ENCODE measurements around the gene OSBPL10. TPM values are rescaled to one million over a fixed set of nuclear protein-coding genes. Genes with fewer than 3 reads are reported as not detected.
"Not testable (repeated sequence)": the region's sequence is repeated elsewhere in the genome, so short reads cannot be mapped to it uniquely, and the experiment has no call there.

OSBPL10 gene
- total RNA-seq, 4 donors from 2014 or later: 30.0 to 49.7 (median 43.7) TPM

GRCh38 chr3:31875437-31875836 lies 105.6 kb downstream of the OSBPL10 start:
- H3K4me3 ChIP-seq: no peak overlapping the region
- TF ChIP-seq POLR2A (IDR thresholded peaks at IDR 0.05) (no peak), CTCF (IDR thresholded peaks at IDR 0.05) (no peak)
- H3K9me3 ChIP-seq: no peaks in the 10 kb centered on the region
- H3K27ac ChIP-seq: no peak overlapping the region
- H3K4me1 ChIP-seq: peaks cover 0 to 7% of the 10 kb centered on the region in 2 donors
- DNase-seq: no peak
- intact Hi-C loops (cut with DNase I; ENCODE audit: low total_unique reads): no loop called here
- no peaks in the 10 kb centered on the region for H3K27me3 ChIP-seq
- H3K36me3 ChIP-seq: no peaks in the 10 kb centered on the region

GRCh38 chr3:31873254-31873820 lies 107.7 kb downstream of the OSBPL10 start:
- TF ChIP-seq CTCF (IDR thresholded peaks at IDR 0.05) (no peak), POLR2A (IDR thresholded peaks at IDR 0.05) (no peak)
- H3K9me3 ChIP-seq: no peaks in the 10 kb centered on the region
- no peak overlapping the region for H3K4me3 ChIP-seq
- no peaks in the 10 kb centered on the region for H3K36me3 ChIP-seq
- H3K27me3 ChIP-seq: no peaks in the 10 kb centered on the region
- no peaks in the 10 kb centered on the region for H3K4me1 ChIP-seq
- no peak for DNase-seq
- intact Hi-C loops (cut with DNase I; ENCODE audit: low total_unique reads): no loop called here
- no peak overlapping the region for H3K27ac ChIP-seq

GRCh38 chr3:31871939-31872507 lies 109.0 kb downstream of the OSBPL10 start:
- intact Hi-C loops (cut with DNase I; ENCODE audit: low total_unique reads): no loop called here
- DNase-seq: no peak
- H3K36me3 ChIP-seq: no peaks in the 10 kb centered on the region
- no peak overlapping the region for H3K4me3 ChIP-seq
- no peak for TF ChIP-seq CTCF (IDR thresholded peaks at IDR 0.05)
- no peak for TF ChIP-seq POLR2A (IDR thresholded peaks at IDR 0.05)
- no peaks in the 10 kb centered on the region for H3K9me3 ChIP-seq
- H3K27me3 ChIP-seq: no peaks in the 10 kb centered on the region
- no peaks in the 10 kb centered on the region for H3K4me1 ChIP-seq
- no peak overlapping the region for H3K27ac ChIP-seq

- H3K9me3 ChIP-seq; DNase-seq; H3K4me3 ChIP-seq; H3K27me3 ChIP-seq; H3K27ac ChIP-seq; H3K36me3 ChIP-seq; H3K4me1 ChIP-seq; intact Hi-C loops (cut with DNase I; ENCODE audit: low total_unique reads): not testable (repeated sequence)
Observed at GRCh38 chr3:31870111-31870510, 111.0 kb downstream of the OSBPL10 start.

- Histone ChIP-seq H3K36me3 (no peaks in the 10 kb centered on the region), H3K27ac (no peak overlapping the region), H3K9me3 (no peaks in the 10 kb centered on the region), H3K27me3 (no peaks in the 10 kb centered on the region), H3K4me3 (no peak overlapping the region), H3K4me1 (no peaks in the 10 kb centered on the region)
- TF ChIP-seq CTCF (IDR thresholded peaks at IDR 0.05): no peak
- intact Hi-C loops (cut with DNase I; ENCODE audit: low total_unique reads): no loop called here
- DNase-seq: no peak
Observed at GRCh38 chr3:31868236-31868635, 112.8 kb downstream of the OSBPL10 start.
